K562 (cell line): ENCODE results near the gene IL17A. TPM values are rescaled to one million over a fixed set of nuclear protein-coding genes. Genes with fewer than 3 reads are reported as not detected.

Source experiments
- ATAC-seq: fragments of 200-7000 bp; cut with Tn5 transposase; 3 replicates; pipeline ENCODE4 v1.9.1; 2020; ENCODE audit warnings: moderate library complexity
- BruUV-seq: library from RNA; stranded (reverse); fragments of 400-500 nt; replicated peaks from 2 replicates; lab custom pipeline; 2021; lab: Mats Ljungman, UMichigan
- CTCF ChIA-PET: fragments of 300-600 bp; formaldehyde crosslinking; extraction: SDS; loops from one replicate; lab custom pipeline; 2021; ENCODE audit warnings: low intra/inter-chr PET ratio; lab: Yijun Ruan, JAX
- POLR2A ChIA-PET: fragments of 300-600, 350-650 bp; sonication (Branson Sonifier 250); formaldehyde crosslinking; extraction: SDS; loops from one replicate; lab custom pipeline; 2021; ENCODE audit warnings: antibody characterized with exemption, inconsistent platforms; lab: Yijun Ruan, JAX
- DNase-seq, 4 experiments: peaks; one replicate each; pipeline versions ENCODE4 v3.0.0 to v3.0.0-alpha.2; 2011 to 2018; ENCODE audit warnings: low spot score in 3 of 4, mixed read lengths in 3 of 4; ENCODE audit errors: extremely low read depth in 1 of 4
- FAIRE-seq: peaks from 2 replicates; lab custom pipeline; 2011; peaks lifted over from hg19 to GRCh38; lab: Jason Lieb, UNC
- H2AFZ ChIP-seq: 2 replicates; pipeline ENCODE4 v1.6.0; 2011; ENCODE audit warnings: low read depth, low read length, control low read depth, inconsistent platforms
- H3K27ac ChIP-seq: fragments of 200-600 bp; 3 replicates; pipeline ENCODE4 v1.8.0; 2011; ENCODE audit warnings: low read depth, mild to moderate bottlenecking, control low read depth, inconsistent platforms, low read length, moderate library complexity, mixed read lengths; ENCODE audit errors: extremely low read depth
- H3K27me3 ChIP-seq, 2 experiments: fragments of 300-600 bp in 1 of 2; 2 replicates in 1 of 2; 3 replicates in 1 of 2; pipeline versions ENCODE4 v1.6.0 to v1.8.0; 2011; ENCODE audit warnings: inconsistent platforms in 2 of 2, low read length in 2 of 2, mild to moderate bottlenecking in 1 of 2, mixed read lengths in 1 of 2, moderate library complexity in 1 of 2; ENCODE audit not compliant: control insufficient read depth in 2 of 2, insufficient read depth in 2 of 2
- H3K36me3 ChIP-seq: fragments of 300-600 bp; 3 replicates; pipeline ENCODE4 v1.8.0; 2011; ENCODE audit warnings: mild to moderate bottlenecking, low read length, inconsistent platforms; ENCODE audit not compliant: control insufficient read depth, insufficient read depth
- H3K4me1 ChIP-seq, 2 experiments: fragments of 200-600 bp in 1 of 2; replicated peaks in 1 of 2; 2 replicates in 1 of 2; 3 replicates in 1 of 2; pipeline versions ENCODE4 v1.5.1 to v1.8.0; 2011; ENCODE audit warnings: inconsistent platforms in 2 of 2, low read length in 2 of 2, mild to moderate bottlenecking in 1 of 2, mixed read lengths in 1 of 2, moderate library complexity in 1 of 2; ENCODE audit not compliant: control insufficient read depth in 2 of 2, insufficient read depth in 2 of 2
- H3K4me2 ChIP-seq: 2 replicates; pipeline ENCODE4 v1.6.1; 2011; ENCODE audit warnings: low read length, control low read depth, inconsistent platforms, mixed read lengths; ENCODE audit not compliant: insufficient read depth
- H3K4me3 ChIP-seq: fragments of 200-600 bp; sonication (generic), shearing (Covaris generic); 2 replicates; pipeline ENCODE4 v1.5.1; 2016; ENCODE audit warnings: control low read depth, inconsistent platforms
- H3K79me2 ChIP-seq: fragments of 200-600 bp; 3 replicates; pipeline ENCODE4 v1.8.0; 2011; ENCODE audit warnings: low read length, inconsistent platforms; ENCODE audit not compliant: control insufficient read depth, insufficient read depth
- H3K9ac ChIP-seq, 2 experiments: 2 replicates each; pipeline versions ENCODE4 v1.6.0 to v1.6.1; 2011; ENCODE audit warnings: low read depth in 2 of 2, low read length in 2 of 2, control low read depth in 1 of 2, inconsistent platforms in 1 of 2, mild to moderate bottlenecking in 1 of 2, mixed read lengths in 1 of 2; ENCODE audit not compliant: insufficient read depth in 1 of 2
- H3K9me1 ChIP-seq: one replicate; pipeline ENCODE4 v1.6.0; 2011; ENCODE audit warnings: inconsistent platforms, mild to moderate bottlenecking, low read length, moderate library complexity; ENCODE audit not compliant: control insufficient read depth, insufficient read depth
- H3K9me3 ChIP-seq: replicated peaks from 2 replicates; pipeline ENCODE4 v1.5.1; 2011; ENCODE audit warnings: low read depth, low read length, inconsistent platforms; ENCODE audit not compliant: control insufficient read depth, insufficient read depth
- H4K20me1 ChIP-seq: replicated peaks from 2 replicates; pipeline ENCODE4 v1.6.1; 2011; ENCODE audit warnings: low read length, inconsistent platforms, mixed read lengths; ENCODE audit not compliant: control insufficient read depth, insufficient read depth
- FOXJ3 ChIP-seq: sonication (generic); formaldehyde crosslinking; IDR thresholded peaks from 2 replicates; pipeline ENCODE4 v1.4.0; 2020; ENCODE audit warnings: mild to moderate bottlenecking, missing genetic modification reagents
- KHSRP ChIP-seq: fragments of 450-650 bp; IDR thresholded peaks from 2 replicates; pipeline ENCODE4 v1.6.1; 2017
- NR3C1 ChIP-seq: sonication (generic); formaldehyde crosslinking; IDR thresholded peaks from 2 replicates; pipeline ENCODE4 v1.8.1; 2022; ENCODE audit warnings: missing genetic modification reagents
- RFX7 ChIP-seq: fragments of 250-450 bp; sonication (Bioruptor Pico); IDR thresholded peaks from 2 replicates; pipeline ENCODE4 v1.5.1; 2021; ENCODE audit warnings: mild to moderate bottlenecking
- RREB1 ChIP-seq: fragments of 250-450 bp; sonication (Bioruptor Pico); IDR thresholded peaks from 2 replicates; pipeline ENCODE4 v1.4.0; 2020
- SMARCB1 ChIP-seq: IDR thresholded peaks from 2 replicates; pipeline ENCODE4 v1.6.1; 2011; ENCODE audit warnings: improper control_type of control experiment, low read depth; ENCODE audit not compliant: insufficient read length
- ZSCAN29 ChIP-seq: fragments of 450-650 bp; IDR thresholded peaks from 2 replicates; pipeline ENCODE4 v1.6.1; 2017
- WGBS: fragments of 100-300 bp; shearing (Covaris generic); methylation state at CpG from one replicate; pipeline ENCODE4 v1.1.6; 2016; ENCODE audit warnings: low coverage, mixed read lengths; ENCODE audit not compliant: insufficient coverage; ENCODE audit errors: missing lambda C conversion rate; 5-methylcytosine and 5-hydroxymethylcytosine counted together
- in situ Hi-C: fragments of 300-500 bp; cut with MboI; formaldehyde crosslinking; loops from 4 replicates; pipeline ENCODE4 v1.15.0; 2018; ENCODE audit warnings: inconsistent platforms, mixed read lengths
- intact Hi-C: fragments of 100-400 bp; cut with micrococcal nuclease; formaldehyde crosslinking; loops from 2 replicates; pipeline ENCODE4 v1.14.2; 2022
- polyA plus RNA-seq, 8 experiments: library from polyadenylated mRNA; depleted of rRNA in 4 of 8; stranded (reverse) in 5 of 8; unstranded in 3 of 8; fragments of >200 nt; fragmentation: Nextera tagmentation in 2 of 8; fragmentation: Illumina TruSeq in 1 of 8; extraction: Ambion mirVana in 2 of 8; extraction: Trizol in 1 of 8; gene quantifications; 2 replicates each; pipeline versions ENCODE4 v1.2.1 to v1.2.3, GENCODE V29; 2011 to 2014; ENCODE audit warnings: inconsistent platforms in 1 of 8, missing spikeins in 1 of 8
- total RNA-seq, 7 experiments: library from RNA; depleted of rRNA in 6 of 7; stranded (reverse); fragments of >200 nt in 6 of 7; fragmentation: Illumina TruSeq in 2 of 7; extraction: Trizol in 2 of 7; gene quantifications; 2 replicates each; pipeline versions ENCODE4 v1.2.1 to v1.2.3, GENCODE V29; 2011 to 2021; ENCODE audit warnings: low replicate concordance in 1 of 7

IL17A gene
- total and polyA plus RNA-seq, 9 of the 15 experiments (the other 6 are each of a cell fraction or from before 2014, with no cell fraction given), result not detected

GRCh38 chr6:52160472-52161104 lies 25.6 kb upstream of the IL17A start (continued):
- TF ChIP-seq SMARCB1 (no peak), RFX7 (CRISPR knock-in tag) (no peak), FOXJ3 (CRISPR knock-in tag) (no peak)

GRCh38 chr6:52161689-52162438 lies 24.3 kb upstream of the IL17A start:
- no peak for ATAC-seq

More at GRCh38 chr6:52161689-52162438, 24.3 kb upstream of the IL17A start:
- H3K27me3 ChIP-seq, result no peaks in the 10 kb centered on the region
- TF ChIP-seq ZSCAN29 (no peak), KHSRP (no peak), NR3C1 (CRISPR knock-in tag) (no peak), RREB1 (CRISPR knock-in tag) (no peak)
- no peak for DNase-seq
- H3K27ac ChIP-seq, result no peak overlapping the region
- FAIRE-seq, result no peak
- no peaks in the 10 kb centered on the region; a peak in 1 of 5 replicates for H3K4me1 ChIP-seq
- intact Hi-C loops, result loop anchor here (5.0 to 10.0 kb wide), 2 partner anchors 255 to 503 kb away; no protein-coding TSS in a partner anchor
- H3K9me1 ChIP-seq, result no peaks in the 10 kb centered on the region
- POLR2A ChIA-PET, result no interaction called here
- no peak overlapping the region for H3K9ac ChIP-seq
- no peak overlapping the region for H3K4me2 ChIP-seq
- H3K4me3 ChIP-seq, result no peak overlapping the region
- H2AFZ ChIP-seq, result no peak overlapping the region
- H3K79me2 ChIP-seq, result no peaks in the 10 kb centered on the region
- in situ Hi-C loops, result loop anchor here (5.0 kb wide), 2 partner anchors 100 to 235 kb away; no protein-coding TSS in a partner anchor
- no peaks in the 10 kb centered on the region for H4K20me1 ChIP-seq
- 0% methylated on average over 3 of the region's 3 CpGs for WGBS
- CTCF ChIA-PET, result interaction anchor here (1.3 kb wide), 1 partner anchor 501 kb away, joined by 5 read pairs; no protein-coding TSS in a partner anchor
- H3K9me3 ChIP-seq, result no peaks in the 10 kb centered on the region
- no TSS peak for BruUV-seq
- no peaks in the 10 kb centered on the region for H3K36me3 ChIP-seq
